Measurements from ENCODE around the gene SLC25A4.
"Not testable (repeated sequence)": the region's sequence is repeated elsewhere in the genome, so short reads cannot be mapped to it uniquely, and the experiment has no call there.

Gene SLC25A4

DNA sequence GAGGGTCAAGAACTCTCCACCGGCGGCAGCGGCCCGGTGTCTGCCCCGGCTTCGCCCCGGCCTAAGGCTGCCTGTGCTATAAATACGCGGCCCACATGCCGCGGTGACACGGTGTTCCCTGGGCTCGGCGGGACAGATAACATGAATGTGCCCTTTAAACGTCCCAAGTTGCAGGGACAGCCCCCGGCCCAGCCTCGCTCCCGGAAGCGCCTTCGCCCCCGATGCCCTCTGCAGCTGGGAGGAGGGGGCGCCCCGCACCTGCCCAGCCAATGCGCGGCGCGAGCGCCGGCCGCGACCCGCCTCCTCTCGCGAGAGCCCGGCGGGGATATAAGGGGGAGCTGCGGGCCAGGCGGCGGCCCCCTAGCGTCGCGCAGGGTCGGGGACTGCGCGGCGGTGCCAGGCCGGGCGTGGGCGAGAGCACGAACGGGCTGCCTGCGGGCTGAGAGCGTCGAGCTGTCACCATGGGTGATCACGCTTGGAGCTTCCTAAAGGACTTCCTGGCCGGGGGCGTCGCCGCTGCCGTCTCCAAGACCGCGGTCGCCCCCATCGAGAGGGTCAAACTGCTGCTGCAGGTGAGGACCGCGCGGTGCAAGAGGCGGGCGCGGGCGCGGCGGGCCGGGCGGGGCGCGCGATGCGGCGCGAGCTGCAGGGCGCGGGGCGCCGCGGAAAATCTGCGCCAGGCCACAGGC, at the start of gene SLC25A4:
TSS of gene SLC25A4 (plus strand) at position 355 of the 689 bp plus-strand sequence. CDS start at position 462, 107 bp downstream.
- DNase-seq (ENCODE audit: low spot score), result peak; percentile 91

DNA sequence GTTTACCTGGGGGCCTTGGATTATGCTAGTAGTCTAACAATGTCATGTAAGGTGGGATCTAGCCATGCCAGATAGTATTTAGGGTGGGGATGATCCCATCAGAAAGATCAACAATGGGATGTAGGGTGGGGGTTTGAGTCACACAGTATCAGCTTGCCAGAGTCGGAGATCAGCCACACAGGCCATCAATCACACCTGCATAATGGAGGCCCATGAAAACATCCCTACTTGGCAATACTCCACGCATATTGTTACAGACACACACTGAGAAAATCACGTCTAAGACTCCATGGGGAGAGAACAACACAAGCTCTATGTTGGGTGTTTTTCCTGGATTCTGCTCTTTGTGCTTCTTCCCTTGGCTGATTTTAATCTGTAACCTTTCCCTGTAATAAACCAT, 49.5 kb upstream of the SLC25A4 start:
- DNase-seq (ENCODE audit: low spot score), result no peak

DNA sequence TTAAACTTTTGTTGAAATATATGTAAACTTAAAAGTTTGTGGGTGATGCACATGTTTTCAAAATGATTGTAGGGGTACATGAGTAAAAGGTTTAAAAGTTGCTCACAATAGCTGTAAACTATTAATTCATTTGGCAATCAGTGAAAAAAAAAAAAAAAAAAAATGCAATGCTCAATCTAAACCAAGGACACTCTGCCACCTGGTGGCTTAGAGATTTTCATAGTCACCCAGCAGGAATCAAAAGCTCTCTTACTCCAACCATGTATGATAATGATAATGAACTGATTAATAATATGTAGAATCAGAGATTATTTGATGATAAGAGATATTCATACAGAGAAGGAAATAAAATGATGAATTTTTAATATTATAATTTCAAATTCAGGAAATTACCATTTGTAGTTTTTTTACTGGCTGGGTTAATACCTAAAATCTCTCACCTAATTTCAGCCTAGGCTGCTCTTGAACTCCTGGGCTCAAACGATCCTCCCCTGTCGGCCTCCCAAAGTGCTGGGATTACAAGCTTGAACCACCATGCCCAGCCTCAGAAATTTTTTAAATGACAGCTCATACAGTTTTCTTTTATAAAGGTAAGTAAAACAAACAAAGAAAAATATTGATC, 46.9 kb upstream of the SLC25A4 start:
- DNase-seq (ENCODE audit: low spot score), result peak; percentile 73

DNA sequence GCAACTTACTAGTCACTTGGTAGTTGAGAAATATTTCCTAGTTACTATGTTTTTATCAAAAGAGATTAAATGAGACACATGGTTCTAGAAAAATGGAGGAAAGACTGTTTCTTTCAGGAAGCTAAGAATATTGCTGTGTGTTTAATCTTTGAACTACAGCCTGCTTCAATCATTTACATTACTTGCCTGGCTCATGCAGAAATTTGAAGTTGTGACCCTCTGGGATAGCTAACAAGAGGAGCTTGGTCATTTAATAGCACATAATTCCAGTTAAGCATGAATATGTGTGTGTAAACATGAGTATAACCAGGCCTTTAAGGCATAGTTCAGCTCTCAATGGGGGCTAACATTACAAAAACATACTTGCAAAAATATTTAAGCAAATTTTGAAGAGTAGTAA, 44.6 kb upstream of the SLC25A4 start:
- no peak for DNase-seq (ENCODE audit: low spot score)

DNA sequence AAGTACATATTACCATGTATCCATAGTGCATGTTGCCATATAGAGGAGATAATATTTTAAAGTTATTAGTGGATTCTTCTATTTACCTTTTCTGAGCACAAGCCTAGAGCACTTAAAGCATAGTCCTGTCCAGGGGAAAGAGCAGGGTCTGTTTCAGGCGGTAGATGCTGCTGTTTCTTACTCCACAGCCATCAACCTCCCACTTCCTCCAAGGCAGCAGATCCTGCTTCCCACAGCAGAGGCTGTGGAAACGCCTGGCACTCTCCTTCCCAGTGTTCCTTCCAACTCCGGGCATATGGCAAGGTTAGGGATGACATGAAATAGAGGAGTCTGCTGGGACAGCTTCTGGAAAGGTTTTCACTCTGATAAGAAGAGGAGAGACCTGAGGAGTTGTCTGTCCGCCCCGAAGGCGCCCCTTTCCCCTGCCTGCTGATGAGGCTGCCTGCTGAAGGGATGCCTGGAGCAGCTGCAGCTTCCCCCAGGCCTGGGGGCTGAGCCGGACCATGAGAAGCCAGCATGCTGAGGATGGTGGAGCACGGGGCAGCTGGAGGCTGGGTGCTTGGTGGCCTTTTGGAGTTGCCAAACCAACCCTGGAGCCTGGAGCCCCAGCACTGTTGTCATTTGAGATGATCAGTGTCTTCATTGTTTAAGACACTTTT, 43.9 kb upstream of the SLC25A4 start:
- no peak for DNase-seq (ENCODE audit: low spot score)

DNA sequence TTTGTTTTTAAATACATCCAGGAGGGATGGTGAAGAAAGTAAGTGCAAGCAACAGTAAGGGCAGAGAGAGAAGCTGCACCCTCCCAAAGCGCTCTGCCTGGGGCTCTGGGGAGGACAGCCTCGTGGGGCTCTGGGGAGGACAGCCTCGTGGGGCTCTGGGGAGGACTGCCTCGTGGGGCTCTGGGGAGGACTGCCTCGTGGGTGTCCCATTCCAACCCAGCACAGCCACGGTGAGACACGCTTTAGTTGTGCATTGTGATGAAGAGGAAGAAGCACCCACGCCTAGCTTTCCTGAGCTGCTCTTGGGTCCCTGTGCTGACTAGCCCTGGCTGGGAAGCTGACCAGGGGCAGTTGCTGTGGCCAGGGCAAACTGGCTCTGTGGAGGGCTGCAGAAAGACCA, 43.1 kb upstream of the SLC25A4 start:
- no peak for DNase-seq (ENCODE audit: low spot score)

DNA sequence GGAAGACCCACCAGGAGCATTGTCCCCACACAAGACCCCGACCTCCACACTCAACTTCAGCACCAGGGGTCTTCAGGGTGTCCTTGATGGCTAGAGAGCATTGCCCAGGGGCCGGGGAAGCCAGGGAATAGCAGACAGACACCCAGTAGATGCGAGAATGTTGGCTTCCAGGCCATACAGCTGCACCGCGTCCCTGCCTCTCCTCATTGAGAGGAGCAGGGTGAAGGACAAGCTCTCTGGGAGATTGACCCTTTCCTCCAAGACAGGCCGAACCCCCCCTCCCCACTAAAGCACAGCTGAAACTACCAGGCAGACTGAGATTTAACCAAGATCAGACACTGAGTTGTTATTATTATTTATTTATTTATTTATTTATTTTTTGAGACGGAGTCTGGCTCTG, 42.6 kb upstream of the SLC25A4 start:
- no peak for DNase-seq (ENCODE audit: low spot score)

DNA sequence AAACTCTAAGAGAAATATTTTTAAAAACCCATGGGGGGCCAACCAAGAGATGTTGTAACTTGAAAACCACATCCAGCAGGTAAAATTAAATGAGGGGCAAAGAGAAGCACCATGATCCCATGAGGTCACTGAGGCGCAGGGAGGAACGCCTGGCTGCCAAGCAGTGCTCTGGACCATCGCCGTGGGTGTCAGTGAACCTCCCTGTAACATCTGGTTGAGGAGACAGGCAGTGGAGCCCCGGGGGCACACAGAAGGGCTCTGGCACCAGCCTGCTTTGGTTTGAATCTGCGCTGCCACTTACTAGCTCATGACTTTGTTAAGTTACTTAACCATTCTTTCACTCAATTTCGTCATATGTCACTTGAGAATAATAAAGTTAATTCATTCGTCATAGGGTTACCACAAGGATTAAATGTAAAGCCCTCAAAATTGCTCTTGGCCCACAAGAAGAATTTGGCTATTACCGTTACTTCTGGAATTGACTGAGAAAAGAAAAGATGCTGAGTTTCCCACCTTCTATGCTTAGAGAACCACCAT, 41.6 kb upstream of the SLC25A4 start:
- DNase-seq (ENCODE audit: low spot score), result no peak

DNA sequence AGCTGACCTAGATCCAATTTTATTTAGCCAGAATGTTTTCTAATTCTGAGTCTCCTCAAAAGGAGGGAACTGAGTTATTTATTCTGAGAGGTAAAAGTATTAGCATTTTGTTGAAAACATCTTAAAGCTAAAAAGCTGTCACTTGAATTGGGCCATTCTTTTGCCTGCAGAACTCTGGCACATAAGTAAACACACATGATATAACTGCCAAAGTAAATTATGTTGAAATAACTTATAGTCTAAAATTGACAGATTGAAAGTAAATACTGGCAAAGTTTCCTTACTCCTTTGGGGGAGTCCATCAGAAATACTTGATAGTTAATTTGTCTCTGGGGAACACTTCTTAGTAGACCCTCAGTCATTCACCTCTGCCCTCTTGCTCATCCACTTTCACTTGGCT, 38.3 kb upstream of the SLC25A4 start:
- DNase-seq (ENCODE audit: low spot score), result no peak

DNA sequence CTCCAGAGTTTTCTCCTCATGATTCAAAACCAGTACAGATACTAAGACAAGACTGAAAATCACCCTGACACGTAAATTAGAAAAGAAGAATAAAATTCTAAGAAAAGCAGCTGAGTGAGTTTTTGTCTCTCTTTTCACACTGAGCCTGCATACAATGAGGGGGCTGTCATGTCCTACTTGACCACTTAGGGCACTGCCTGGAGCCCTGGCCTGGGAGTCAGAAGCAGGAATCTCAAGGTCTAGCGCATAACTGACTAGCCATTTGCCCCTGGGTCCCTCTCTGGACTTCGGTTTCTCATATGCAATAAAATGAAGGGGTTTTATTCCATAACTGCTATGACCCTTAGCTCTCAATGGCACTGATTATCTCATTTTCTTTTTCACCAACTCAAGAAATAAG, 36.7 kb upstream of the SLC25A4 start:
- no peak for DNase-seq (ENCODE audit: low spot score)

DNA sequence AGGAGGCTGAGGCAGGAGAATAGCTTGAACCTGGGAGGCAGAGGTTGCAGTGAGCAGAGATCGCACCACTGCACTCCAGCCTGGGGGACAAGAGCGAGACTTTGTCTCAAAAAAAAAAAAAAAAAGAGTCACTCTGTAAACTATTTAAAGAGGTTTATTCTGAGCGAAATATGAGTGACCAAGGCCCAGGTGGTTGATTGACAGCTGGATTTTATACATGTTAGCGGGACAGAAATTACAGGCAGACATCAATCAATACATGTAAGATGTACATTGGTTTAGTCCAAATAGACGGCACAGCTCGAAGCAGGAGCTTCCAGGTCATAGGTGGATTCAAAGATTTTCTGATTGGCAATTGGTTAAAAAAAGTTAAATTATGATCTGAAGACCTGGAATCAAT, 35.5 kb upstream of the SLC25A4 start:
- not testable (repeated sequence) for DNase-seq (ENCODE audit: low spot score)

DNA sequence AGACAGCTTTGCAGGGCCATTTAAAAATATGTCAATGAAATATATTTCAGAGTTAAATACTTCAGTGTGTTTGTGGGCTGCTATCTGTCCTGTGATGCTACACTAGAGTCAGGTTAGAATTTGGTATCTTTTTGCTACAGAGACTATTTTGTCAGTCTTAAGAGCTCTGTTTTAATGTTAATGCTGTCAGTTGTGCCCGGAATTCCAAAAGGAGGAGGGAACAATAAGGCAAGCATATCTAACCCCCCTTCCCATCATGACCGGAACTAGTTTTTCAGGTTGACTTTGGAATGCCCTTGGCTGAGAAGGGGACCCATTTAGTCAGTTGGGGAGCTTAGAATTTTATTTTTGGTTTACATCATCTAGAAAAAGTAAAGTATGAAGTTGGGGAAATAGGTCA, 34.9 kb upstream of the SLC25A4 start:
- no peak for DNase-seq (ENCODE audit: low spot score)

DNA sequence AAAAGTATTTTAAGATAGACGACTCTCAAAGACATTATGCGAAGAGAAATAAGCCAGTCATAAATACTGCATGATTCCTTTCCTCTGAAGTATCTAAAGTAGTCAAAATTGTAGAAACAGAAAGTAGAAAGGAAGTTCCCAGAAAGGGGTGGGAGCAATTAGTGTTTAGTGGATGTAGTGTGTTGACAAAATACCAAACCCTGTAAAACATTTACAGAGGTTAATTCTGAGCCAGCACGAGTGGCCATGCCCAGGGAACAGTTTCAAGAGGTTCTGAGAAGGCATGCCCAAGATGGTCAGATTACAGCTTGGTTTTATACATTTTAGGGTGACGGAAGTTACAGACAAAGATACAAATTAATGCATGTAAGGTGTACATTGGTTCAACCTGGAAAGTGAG, 34.4 kb upstream of the SLC25A4 start:
- DNase-seq (ENCODE audit: low spot score), result no peak

DNA sequence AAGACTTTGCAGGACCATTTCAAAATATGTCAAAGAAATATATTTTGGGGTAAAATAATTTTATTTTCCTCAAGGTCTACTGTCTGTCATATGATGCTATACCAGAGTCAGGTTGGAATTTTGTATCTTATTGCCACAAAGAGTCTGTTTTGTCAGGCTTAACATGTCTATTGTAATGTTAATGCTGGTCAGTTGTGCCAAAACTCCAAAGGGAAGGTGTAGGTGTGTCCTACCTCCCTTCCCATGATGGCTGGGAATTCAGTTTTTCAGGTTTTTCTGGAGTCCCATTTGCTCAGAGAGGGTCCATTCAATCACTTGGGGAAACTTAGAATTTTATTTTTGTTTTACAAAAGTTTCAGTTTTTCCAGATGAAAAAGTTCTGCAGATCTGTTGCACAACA, 33.3 kb upstream of the SLC25A4 start:
- DNase-seq (ENCODE audit: low spot score), result no peak

DNA sequence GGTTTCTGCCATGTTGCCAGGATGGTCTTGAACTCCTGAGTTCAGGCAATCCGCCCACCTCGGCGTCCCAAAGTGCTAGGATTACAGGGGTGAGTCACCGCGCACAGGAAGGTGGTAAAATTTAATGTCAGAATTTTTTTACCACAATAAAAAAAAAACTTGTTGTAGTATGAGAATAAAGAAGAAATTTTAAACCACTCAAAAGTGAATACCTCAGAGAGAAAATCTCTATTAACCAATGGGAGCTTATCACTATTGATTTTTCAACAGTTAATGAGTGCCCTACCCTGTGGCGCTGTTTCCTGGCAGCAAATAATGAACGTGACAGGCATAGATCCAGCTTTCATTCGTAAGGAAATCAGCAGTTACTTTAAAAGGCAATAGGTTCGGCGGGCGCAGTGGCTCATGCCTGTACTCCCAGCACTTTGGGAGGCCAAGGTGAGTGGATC, 32.7 kb upstream of the SLC25A4 start:
- DNase-seq (ENCODE audit: low spot score), result no peak

DNA sequence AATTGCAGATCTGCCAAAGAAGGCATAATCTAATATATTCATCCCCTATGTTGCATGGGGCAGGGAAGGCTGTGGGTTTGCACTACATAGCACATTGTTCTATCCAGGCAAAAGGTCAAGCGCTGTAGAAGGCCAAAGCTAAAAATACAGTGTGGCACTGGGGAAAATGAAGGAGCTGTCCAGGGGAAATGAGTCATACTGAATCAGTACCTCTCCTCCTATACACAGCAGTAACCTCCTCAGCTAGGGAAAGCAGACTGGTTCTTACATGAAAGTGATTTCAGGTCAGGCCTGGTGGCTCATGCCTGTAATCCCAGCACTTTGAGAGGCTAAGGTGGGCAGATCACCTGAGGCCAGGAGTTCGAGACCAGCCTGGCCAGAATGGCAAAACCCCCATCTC, 31.0 kb upstream of the SLC25A4 start:
- DNase-seq (ENCODE audit: low spot score), result no peak

DNA sequence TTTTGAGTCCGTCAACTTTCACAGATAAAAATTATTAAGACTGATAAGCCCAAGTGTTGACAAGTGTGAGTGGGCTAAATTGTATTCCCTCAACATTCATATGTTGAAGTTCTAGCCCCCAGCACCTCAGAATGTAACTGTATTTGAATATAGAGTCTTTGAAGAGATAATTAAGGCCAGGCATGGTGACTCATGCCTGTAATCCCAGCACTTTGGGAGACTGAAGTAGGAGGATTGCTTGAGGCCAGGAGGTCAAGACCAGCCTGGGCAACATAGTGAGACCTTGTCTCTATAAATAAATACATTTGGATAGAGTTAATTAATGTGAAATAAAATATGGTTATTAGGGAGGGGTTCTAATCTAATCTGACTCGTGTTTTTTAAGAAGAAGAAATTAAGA, 29.7 kb upstream of the SLC25A4 start:
- no peak for DNase-seq (ENCODE audit: low spot score)

DNA sequence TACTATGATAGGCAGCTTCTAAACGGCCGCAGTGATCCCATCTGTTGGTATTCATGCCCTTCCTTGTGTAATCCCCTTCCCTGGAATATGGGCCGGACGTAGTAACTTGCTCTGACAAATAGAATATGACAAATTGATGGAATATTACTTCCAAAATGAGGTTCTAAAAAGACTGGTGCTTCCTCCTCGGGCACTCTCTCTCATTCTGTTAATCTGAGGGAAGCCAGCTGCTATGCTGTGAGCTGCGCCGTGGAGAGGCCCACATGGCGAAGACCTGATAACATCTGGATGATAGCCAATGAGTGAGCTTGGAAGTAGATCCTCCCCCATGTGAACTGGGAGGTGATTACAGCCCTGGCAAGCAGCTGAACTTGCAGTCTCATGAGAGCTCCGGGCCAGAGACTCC, 27.2 kb upstream of the SLC25A4 start:
- DNase-seq (ENCODE audit: low spot score), result no peak

DNA sequence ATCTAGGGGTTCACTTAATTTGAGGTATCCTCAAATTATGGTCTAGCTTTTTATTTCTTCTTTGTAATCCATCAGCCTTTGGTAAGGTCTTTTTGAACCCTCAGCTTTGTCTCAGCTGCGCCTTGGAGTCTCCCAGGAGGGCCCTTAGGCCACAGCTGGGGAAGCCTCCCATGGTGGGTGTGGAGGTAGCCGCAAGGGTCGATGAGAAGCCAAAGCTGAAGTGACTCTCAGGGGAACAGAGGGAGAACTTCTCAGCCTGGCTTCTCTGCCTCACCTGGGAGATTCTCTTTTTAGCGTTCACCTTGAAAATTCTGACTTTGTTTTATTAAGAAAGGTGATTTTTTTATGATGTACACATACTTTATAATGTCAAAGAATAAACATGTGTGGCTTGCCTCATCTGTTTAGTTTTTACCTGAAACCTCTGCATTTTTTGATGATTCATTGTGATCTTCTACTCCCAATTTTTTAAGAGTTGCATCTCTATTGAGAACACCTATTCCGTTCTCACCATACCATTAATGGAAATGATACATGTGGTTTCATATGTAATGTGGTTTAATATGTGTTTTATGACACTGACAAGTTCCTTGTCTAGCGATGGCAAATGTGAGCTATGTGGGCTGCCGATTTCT, 25.6 kb upstream of the SLC25A4 start:
- DNase-seq (ENCODE audit: low spot score), result no peak

DNA sequence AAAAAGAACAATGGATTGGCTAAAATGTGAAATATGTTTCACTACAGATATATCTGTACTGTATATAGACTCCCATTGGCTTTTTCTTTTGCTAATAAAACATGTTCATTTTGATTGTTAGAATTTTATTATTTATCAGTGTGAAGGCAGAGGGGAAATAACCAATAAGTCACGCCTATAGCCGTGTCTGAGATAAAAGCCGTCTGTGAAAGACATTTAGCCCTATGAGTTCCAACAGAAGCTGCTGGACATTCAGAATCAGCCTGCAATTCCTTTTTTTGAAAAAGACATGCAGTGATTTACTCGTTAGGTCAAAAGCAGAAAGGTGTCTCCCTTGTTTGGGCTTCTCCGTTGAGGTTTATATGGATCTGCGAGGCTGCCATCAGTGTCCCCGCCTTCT, 24.2 kb upstream of the SLC25A4 start:
- DNase-seq (ENCODE audit: low spot score), result no peak

DNA sequence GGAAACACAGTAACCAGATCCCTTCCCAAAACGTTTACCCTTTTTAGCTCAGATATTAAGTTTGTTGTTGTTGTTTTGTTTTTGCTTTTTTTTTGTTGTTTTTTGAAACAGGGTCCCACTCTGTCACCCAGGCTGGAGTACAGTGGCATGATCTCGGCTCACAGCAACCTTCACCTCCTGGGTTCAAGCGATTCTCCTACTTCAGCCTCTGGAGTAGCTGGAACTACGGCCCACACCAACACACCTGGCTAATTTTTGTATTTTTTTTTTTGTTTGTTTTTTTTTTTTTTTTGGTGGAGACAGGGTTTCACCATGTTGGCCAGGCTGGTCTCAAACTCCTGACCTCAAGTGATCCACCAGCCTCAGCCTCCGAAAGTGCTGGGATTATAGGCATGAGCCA, 23.6 kb upstream of the SLC25A4 start:
- not testable (repeated sequence) for DNase-seq (ENCODE audit: low spot score)

DNA sequence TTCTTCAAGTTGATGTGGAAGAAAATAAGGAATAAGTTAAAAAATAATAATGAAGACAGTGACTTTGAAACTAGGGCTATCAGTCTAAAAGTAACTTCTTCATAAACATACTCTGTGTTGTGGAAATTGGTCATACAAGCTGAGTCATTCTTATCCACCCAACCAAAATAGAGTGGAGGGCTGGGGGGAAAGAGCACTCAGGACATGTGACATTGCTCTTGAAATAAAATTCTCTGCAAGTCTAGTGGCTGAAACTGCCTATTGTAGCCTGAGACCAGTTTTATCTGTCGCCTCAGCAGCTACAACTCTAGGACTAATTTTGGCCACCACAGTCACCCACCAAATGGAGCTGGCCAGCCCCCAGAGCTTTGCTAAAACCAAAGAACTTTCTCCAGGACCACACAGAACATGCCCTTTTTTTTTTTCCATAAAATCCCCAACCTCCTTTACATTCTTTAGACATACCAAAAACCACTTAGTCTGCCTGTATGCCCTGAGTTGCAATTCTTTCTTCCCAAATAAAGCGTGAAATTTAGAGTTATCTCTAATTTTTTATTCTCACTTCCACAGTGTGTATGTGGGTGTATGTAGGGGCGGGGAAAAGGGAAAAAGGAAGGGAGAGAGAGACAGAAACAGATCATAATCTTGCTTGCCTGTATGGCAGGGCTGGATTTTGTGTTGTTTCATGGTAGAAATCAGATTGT, 23.0 kb upstream of the SLC25A4 start:
- no peak for DNase-seq (ENCODE audit: low spot score)

Measured in NAMALWA (cell line).